HG02885 (cell line): ENCODE data around the gene CRYGC.

Source experiments
- ATAC-seq: cut with Tn5 transposase; IDR thresholded peaks from one replicate; pipeline ENCODE4 v1.9.1; 2021; ENCODE audit warnings: mild to moderate bottlenecking; ENCODE audit not compliant: unreplicated experiment, poor library complexity

Gene CRYGC, protein sequence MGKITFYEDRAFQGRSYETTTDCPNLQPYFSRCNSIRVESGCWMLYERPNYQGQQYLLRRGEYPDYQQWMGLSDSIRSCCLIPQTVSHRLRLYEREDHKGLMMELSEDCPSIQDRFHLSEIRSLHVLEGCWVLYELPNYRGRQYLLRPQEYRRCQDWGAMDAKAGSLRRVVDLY

DNA sequence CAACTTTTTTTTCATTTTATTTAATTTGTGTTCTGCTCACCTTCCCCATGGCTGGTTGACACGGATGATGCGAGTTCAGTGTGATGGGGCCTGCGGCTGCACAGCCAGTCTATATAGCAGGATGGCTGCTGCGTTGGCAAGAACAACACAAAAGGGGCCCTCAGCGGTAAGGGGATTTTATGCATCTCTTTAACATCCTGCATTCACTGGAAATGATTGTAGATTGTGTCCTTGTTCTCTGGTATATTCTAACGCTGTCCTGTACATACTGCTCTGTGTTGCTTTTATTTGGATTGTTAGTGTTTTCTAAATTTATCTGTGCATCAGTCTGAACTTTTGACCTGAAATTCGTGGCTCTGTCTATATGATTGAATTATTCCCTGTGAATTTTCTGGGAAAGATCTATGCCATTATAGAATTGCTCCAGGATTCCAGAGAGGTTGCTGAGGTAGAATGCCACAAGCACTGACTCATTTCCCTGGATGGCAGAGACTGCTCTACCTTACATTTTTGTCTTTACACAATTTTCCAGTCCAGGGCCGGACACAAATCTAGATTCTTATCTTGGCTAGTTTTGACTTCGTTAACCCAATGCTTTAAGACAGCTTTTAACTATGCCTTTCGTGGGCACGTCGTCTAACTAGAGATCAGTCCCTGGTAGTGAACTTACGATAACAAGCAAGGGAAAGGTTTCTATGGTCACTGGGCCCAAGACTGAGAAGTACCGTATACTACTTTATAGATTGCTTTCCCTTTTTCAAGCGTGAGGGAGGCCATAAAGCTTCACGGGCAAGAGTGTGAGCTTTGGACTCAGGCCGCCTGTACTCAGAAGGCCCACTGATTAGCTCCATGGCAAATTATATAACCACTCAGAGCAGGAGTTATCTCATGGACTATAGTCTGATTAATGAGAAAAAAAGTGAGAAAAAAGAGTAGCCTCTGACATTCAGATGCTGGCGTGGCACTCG, at the start of gene CRYGC:
CRYGC (minus strand) TSS at position 85 of the 968 bp plus-strand sequence; CDS start at position 49, 36 bp downstream.
- ATAC-seq: no peak

DNA sequence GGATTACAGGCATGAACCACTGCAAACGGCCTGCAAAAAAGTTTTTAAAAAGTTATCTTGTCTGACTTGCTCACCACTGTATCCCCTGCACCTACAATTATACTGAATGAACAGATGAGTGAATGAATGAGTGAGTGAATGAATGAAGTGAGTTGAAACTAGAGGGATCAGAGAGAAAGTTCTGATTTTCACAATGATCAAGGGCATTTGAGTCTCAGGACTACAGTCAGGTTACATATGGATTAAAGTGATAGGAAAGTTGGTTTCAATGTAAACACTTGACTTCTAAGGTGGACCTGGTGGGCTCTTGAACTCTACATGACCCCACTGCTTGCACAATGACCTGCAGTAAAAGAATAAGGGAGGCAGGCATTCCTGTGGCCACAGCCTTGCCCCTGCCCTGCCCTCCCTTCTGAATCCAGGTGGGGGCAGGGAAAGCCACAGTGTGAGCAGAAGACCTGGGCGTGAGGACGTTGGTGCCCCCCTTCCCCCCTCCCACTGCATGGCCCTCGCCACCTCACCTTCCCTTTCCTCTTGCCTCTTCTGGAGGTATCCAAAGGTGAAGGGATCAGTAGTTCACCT, 49.5 kb upstream of the CRYGC start:
- ATAC-seq: no peak

DNA sequence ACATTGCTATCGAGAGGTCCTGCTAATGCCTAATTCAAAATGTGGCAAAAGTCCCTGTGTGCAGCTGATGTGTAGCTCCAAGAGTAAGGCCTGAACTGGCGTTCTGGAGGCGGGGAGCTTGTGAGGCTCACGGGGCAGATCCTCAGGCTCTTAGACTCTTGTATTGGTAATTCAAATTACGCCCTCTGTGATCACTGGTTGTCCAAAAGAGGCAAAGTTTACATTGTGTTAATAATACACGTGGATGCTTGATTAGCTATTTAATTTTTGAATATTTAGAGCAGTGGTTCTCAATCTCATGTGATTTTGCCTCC, 46.2 kb upstream of the CRYGC start:
- no peak for ATAC-seq

DNA sequence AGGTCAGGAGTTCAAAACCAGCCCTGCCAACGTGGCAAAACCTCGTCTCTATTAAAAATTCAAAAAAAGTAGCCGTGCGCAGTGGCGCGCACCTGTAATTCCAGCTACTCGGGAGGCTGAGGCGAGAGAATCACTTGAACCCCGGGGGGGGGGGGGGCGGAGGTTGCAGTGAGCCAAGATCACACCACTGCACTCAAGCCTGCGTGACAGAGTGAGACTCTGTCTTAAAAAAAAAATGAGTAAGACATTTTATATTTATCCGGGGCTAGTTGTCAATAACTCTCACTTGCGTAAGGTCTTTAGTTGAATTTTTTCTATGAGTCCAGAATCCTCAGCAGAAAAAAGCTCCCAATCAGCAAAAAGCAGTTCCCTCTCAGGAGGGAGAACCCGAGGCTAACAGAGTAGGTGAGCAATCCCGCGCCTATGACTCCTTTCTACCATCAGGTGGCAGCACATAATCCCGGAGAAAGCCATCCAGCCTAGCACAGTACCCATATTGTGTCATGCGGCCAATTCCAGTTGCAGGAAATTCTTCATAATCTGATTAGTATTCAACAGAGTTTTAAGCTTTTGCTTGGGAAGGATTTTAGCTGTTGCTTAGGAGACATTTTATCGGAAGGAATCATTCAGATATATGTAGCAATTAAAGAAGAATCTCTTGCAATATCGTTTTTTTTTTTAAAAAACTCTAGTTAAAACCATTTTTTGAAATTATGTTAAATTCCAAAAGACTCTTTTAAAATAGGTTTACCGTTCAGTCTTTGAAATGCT, 45.6 kb upstream of the CRYGC start:
- ATAC-seq: peak; percentile 100

DNA sequence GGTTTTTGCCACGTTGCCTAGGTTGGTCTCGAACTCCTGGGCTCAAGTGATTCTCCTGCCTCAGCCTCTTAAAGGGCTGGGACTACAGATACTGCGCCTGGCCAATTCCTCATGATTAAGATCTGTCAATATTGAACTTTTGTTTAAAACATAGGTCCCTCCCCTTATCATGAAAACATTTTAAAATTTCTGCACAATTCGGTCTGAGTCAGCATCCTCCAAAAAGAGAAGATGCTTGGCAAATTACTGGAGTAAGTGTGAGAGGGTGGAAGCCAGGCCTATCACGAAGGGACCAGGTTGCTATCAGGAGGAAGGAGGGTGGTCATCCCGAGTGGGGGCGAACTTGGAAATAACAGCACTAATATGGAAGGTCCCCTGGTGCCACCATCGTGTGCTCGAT, 44.5 kb upstream of the CRYGC start:
- ATAC-seq: no peak

DNA sequence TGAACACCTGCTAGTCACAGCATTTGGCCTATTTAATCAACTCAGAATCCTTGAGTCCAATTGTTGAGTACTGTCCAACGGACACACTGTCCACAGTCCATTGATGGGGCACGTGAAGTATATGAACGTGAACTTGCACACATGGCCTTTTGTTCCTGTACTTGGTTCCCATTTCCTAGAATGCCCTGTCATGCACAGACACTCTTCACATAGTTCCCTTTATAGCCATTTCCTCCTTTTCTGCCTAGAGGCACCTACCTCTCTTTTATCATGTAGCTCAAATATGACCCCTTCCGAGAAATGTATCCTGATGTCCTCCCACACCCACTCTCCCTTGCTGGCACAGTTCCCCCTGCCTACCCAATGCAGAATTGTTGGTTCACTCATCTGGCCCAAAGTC, 42.5 kb upstream of the CRYGC start:
- ATAC-seq: no peak

DNA sequence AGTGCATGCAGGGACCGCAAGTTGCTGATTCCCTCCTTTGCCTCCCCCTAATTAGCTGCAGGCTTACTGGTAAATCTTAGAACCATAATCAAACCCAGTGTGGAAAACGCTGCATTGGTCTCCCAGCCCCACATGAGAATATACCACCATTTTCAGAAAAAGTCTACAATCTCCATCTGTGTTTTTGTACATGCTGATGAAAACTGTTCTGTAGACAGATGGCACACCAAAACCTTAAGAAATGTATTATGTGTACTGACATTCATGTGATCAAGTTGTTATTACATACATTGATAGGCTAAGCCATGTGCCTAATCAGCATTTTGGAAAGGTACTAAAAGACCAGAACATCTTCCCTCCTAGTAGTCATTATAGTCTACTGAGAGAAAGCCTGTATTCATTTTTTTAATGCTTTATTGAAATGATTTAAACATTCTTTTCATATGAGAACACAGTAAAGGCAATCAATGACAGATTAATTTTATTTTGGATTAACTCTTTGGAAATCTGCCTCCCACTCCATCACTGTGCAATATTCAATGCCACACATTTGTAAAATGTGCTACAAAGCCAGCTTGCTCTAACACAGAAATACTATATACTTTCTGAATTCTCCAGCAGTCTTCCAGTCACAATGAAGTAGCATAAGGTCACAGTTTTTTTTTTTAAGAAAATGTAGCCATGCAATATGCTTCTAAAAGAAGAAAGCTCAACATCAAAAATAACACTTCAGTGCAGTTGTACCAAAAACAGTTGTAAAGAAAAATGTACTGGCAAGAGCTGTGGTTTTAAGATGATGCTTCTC, 35.5 kb upstream of the CRYGC start:
- no peak for ATAC-seq

DNA sequence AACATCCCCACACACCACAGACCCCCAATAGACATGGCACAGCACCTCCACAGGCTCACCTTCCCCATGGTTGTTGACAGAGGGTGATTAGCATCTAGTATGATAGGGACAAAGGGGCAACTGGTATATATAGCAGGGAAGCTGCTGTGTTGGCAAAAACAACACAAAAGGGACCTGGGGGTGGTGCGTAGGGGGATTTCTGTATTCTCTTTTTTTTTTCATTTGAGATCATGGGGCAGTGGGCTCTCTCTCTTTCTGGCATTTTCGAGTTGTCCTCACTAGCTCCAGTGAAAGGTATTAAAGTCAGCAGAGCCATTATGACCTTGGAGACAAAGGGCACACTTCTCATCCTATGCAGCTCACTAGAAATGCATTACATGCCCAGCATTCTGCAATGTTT, 33.9 kb upstream of the CRYGC start, which contains the start of gene CRYGA:
CRYGA (minus strand) TSS at position 101 of the 400 bp plus-strand sequence; CDS start at position 68, 33 bp downstream.
- ATAC-seq: no peak

DNA sequence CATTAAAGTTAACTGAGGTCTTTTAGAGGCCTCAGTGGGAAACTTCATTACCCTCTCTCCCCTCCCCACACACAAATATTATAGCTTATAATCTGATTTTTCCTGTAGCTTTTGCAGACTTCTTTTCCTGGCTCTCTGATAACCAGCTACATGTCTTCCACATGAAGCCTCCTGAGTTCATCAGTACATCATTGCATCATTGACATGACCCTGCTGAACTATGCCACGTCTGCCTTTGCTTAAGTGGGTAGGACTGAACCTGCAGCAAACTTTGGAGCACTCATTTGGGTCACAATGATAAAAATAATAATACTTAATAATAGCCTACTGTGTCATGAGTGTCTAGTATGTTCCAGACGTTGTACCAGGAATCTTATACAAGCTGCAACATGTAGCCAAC, 26.8 kb upstream of the CRYGC start:
- ATAC-seq: no peak

DNA sequence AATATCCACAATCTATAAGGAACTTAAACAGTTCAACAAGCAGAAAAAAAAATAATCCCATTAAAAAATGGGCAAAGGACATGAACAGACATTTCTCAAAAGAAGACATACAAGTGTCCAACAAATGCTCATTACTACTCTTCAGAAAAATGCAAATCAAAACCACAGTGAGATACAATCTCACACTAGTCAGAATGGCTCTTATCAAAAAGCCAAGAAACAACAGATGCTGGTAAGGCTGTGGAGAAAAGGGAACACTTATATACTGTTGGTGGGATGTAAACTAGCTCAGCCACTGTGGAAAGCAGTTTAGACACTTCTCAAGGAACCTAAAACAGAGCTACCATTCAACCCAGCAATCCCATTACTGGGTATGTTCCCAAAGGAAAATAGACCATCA, 23.5 kb upstream of the CRYGC start:
- ATAC-seq: no peak

DNA sequence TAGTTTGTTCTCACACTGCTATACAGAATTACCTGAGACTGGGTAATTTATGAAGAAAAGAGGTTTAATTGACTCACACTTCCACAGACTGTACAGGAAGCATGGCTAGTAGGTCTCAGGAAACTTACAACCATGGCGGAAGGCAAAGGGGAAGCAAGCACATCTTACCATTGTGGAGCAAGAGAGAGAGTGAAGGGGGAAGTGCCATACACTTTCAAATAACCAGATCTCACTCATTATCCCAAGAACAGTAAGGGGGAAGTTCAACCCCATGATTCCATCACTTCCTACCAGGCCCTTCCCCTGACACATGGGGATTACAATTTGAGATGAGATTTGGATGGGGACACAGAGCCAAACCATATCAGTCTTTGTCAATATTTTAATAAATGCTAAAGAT, 21.3 kb upstream of the CRYGC start:
- no peak for ATAC-seq

DNA sequence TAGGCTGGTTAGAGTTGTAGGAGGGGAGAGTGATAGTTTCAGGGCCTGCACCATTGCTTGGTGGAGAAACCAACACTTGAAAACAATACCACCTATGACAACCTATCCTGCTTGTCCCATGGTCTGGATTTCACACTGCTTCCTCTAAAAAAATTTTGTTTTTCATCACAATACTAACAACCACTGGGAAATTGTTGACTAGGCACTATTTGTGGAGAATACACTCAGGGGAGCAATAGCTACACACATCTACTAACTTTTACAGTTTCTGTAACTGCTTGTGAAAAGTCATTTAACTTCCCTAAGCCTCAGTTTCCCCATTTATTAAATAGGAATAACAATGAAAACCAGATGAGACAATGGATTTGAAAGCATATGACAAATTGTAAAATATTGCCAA, 20.5 kb upstream of the CRYGC start:
- no peak for ATAC-seq

DNA sequence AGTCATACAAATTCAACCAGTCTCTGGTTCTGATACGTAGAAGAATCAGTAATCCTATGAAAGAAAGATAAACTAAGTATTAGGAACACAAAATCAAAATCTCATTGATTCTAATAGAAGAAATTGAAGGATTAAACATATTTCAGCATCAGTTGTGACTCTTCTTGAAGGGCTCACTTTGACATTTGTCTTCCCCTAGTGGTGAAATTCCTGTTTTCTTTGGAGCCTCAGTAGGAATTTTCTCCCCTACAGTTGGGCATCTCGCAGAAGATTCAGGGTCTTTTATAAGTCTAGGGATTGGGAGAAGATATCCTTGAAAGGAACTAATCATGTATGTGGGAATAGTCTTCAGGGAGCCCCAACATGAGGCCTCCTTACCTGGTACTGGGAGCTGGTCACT, 19.2 kb upstream of the CRYGC start:
- ATAC-seq: no peak

DNA sequence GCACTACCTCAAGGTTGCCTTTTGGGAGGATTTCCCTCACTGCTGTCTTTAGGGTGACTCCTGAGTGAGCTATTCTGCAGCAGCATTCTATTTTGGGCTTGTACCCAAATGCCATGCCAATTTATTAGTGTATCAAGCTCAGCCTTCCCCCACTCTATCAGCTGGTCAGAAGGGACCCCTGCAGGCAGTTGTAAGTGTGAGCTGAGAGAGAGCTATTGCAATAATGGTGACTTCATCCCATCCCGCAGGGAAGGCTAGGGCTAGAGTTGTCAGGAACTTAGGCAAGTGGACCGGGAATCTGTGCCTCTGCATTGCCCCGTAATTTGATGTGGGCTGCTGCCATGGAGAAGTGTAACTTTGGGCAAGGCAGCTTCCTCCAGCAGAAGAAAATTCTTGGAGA, 18.1 kb upstream of the CRYGC start:
- no peak for ATAC-seq

DNA sequence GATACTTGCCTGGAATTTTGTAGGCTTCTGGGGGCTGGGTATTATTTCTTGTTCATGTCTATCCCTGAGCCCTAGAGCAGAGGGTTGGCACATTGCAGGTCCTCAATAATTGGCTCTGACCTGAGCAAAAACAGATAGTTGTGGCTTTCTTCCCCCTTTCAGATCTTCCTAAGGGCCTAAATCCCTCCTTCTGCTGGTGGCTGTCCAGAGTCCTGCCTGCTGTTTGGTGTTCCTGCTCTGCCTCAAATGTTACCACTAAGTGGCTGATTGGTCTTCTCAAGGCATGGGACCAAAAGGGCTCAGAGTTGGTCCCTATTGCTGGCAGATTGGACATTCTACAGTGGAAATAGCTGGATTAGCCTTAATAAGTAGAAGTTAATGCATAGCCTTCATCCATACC, 17.4 kb upstream of the CRYGC start:
- no peak for ATAC-seq

DNA sequence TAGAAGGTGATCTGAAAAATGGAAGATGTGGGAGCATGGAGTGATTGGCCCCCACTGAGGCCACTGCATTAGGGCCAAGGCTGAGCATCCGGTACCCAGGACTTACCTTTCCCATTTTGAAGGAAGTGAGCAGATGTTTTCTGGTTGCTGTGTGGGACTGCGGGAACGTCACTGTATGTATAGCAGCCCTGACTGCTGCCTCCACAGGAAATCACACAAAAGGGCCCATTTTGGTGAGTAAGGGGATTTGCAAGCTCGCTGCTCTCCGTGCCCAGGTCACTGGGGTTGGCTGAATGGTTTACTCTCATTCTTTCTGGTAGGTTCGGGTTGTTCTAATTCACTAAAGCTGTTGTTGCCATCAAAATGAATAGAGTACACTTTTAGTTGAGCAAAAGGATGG, 16.4 kb upstream of the CRYGC start, which contains the start of gene CRYGB:
CRYGB (minus strand) TSS at position 153 of the 400 bp plus-strand sequence; CDS start at position 115, 38 bp downstream.
- no peak for ATAC-seq

DNA sequence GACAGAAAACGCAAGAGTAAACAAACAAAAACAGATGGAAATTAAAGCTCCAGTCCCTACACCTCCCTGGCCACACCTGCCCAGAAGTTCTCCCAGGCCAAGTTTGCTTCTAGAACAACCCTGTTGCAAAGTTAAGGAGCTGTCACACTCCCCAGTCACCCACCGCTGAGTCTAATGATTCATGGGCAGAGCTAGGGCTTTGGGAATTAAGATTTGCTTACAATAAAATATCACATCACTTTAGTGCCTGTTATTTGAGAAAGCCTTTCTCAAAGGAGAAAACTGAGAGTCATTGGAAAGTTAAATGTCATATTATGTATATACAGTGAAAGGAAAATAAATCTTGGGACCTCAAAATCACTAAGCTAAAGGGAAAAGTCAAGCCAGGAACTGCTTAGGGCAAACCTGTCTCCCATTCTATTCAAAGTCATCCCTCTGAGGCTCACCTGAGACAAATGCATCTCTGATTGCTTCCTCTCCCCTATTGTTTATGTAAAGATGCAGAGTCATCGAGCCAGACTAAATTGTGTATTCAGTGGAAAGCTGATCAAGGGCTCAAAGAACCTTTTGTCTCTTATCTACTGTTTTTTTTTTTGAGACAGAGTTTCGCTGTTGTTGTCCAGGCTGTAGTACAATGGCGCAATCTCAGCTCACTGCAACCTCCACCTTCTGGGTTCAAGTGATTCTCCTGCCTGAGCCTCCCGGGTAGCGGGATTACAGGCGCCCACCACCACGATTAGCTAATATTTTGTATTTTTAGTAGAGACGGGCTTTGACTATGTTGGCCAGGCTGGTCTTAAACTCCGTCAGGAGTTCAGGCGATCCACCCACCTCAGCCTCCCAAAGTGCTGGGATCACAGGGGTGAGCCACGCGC, 13.5 kb upstream of the CRYGC start:
- ATAC-seq: no peak

DNA sequence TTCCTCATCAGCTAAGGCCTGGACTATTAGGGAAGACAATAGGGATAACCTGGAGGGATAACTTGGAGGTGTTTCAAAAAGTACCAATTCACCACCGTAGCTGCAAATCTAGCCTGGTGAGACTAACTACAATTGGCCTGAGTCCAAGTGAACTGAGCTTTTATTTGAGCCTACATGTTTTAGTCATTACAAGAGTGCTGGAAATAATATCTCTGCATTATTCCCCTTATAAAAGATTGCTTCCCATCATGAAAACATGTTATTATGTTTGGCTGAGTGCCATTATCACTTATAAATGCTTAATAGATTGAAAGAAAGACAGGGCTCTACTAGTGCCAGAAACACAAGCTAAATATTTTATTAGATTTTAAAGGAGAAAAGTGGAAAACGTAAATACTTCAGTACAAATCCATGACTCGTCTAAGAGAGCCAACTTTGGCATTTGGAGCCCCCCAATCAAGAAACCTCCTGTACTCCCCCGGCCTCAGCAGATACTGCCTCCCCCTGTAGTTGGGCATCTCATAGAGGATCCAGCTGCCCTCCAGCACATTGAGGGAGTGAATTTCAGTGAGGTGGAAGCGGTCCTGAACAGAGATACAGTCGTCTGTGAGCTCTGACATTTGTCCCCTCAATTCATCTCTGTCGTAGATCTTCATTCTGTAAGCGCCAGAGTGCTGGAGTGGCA, 12.8 kb upstream of the CRYGC start:
- ATAC-seq: no peak
